Measurements from ENCODE around the gene HEMK1. TPM values are rescaled to one million over a fixed set of nuclear protein-coding genes. Genes with fewer than 3 reads are reported as not detected.

Gene HEMK1
- total RNA-seq, 2 experiments from 2014 or later: 12.4 to 14.6 TPM

GRCh38 chr3:50606596-50606995, 37.3 kb downstream of the HEMK1 start:
- Histone ChIP-seq H3K36me3 (ENCODE audit: insufficient read depth, low read length) (peaks cover 82% of the 10 kb centered on the region), H3K27ac (ENCODE audit: low read depth in 1 of 2, low read length in 2 of 2) (peak overlapping the region; percentile 51 to 86), H3K4me1 (ENCODE audit: insufficient read depth, low read length) (peaks cover 96% of the 10 kb centered on the region), H3K9me3 (ENCODE audit: control insufficient read depth in 1 of 2, insufficient read depth in 1 of 2, low read length in 2 of 2) (no peaks in the 10 kb centered on the region), H3K27me3 (ENCODE audit: control insufficient read depth in 1 of 2, insufficient read depth in 2 of 2, low read length in 2 of 2) (no peaks in the 10 kb centered on the region), H3K4me3 (ENCODE audit: low read length) (peak overlapping the region; percentile 87)
- no peaks in the 10 kb centered on the region for H3K27me3 Mint-ChIP-seq
- TF ChIP-seq, protein P1, sequence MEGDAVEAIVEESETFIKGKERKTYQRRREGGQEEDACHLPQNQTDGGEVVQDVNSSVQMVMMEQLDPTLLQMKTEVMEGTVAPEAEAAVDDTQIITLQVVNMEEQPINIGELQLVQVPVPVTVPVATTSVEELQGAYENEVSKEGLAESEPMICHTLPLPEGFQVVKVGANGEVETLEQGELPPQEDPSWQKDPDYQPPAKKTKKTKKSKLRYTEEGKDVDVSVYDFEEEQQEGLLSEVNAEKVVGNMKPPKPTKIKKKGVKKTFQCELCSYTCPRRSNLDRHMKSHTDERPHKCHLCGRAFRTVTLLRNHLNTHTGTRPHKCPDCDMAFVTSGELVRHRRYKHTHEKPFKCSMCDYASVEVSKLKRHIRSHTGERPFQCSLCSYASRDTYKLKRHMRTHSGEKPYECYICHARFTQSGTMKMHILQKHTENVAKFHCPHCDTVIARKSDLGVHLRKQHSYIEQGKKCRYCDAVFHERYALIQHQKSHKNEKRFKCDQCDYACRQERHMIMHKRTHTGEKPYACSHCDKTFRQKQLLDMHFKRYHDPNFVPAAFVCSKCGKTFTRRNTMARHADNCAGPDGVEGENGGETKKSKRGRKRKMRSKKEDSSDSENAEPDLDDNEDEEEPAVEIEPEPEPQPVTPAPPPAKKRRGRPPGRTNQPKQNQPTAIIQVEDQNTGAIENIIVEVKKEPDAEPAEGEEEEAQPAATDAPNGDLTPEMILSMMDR (IDR thresholded peaks at IDR 0.05): no peak
- H3K27ac Mint-ChIP-seq: peak overlapping the region; percentile 93
- peaks cover 74% of the 10 kb centered on the region for H3K36me3 Mint-ChIP-seq (ENCODE audit: low read depth)
- no peak for ATAC-seq (ENCODE audit: poor library complexity)
- H3K9me3 Mint-ChIP-seq: no peaks in the 10 kb centered on the region
- H3K4me1 Mint-ChIP-seq (ENCODE audit: low read depth): peaks cover 94% of the 10 kb centered on the region
- intact Hi-C loops (cut with DNase I, micrococcal nuclease): no loop called here
- peak in 7 of 14 experiments; percentile 38 to 66 (median 48) for DNase-seq
- ChIA-PET POLR2A (interaction anchor here (2.7 to 20.8 kb wide), 2 partner anchors 15 to 34 kb away, joined by 14 to 446 read pairs; partner anchors contain the start of genes C3orf18 and HEMK1), CTCF (interaction anchor here (0.8 to 9.5 kb wide), 3 partner anchors 10 to 34 kb away, joined by 3 to 114 read pairs (median 3); no protein-coding TSS in a partner anchor)
- H3K4me3 Mint-ChIP-seq: peak overlapping the region; percentile 76

DNA sequence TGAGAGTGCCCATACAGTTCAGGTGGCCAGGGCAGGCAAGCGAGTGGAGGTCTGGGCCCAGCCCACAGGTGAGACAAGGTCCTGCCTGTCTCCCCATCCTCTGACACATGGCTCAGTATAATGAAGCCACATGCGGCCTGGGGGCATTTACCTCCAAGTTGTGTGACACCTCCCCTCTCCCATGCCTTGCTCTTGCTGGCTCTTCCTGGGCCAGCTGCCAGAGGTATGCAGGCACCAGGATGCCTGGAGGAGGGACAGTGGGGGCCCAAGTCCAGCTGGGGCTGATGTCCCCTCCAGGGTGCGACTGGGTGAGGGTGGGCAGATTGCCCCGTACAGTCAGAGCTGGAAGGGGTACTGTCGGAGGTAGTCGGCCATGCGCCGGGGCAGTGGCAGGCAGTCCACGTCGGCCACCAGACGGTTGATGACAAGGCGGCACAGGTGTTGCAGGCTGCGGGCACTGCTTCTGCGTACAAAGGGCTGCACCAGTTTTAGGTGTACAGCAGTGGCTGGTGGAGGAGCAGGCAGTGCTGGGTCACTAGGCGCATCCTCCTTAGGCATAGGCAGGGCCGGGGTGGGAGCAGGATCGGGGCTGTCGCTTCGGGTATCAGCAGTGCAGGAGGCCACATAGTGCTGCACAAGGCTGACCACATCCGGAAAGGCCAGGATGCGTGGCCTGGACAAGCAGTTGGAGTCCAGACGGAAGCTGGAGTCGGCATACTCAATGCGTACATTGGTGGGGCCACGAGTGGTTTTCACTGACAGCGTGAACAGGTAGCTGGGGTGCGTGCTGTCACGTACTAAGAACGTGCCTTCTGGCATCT, 38.2 kb downstream of the HEMK1 start:
- Histone ChIP-seq H3K36me3 (ENCODE audit: insufficient read depth, low read length) (peaks cover 82% of the 10 kb centered on the region), H3K9me3 (ENCODE audit: control insufficient read depth in 1 of 2, insufficient read depth in 1 of 2, low read length in 2 of 2) (no peaks in the 10 kb centered on the region), H3K4me1 (ENCODE audit: insufficient read depth, low read length) (peaks cover 95% of the 10 kb centered on the region), H3K27ac (ENCODE audit: low read depth in 1 of 2, low read length in 2 of 2) (peak overlapping the region; percentile 51 to 86), H3K27me3 (ENCODE audit: control insufficient read depth in 1 of 2, insufficient read depth in 2 of 2, low read length in 2 of 2) (no peaks in the 10 kb centered on the region), H3K4me3 (ENCODE audit: low read length) (peak overlapping the region; percentile 87)
- TF ChIP-seq, protein P1 (IDR thresholded peaks at IDR 0.05): no peak
- ChIA-PET POLR2A (interaction anchor here (1.1 to 20.8 kb wide), 4 partner anchors 16 to 35 kb away, joined by 3 to 446 read pairs (median 10); partner anchors contain the start of genes C3orf18 and HEMK1), CTCF (interaction anchor here (1.3 to 9.7 kb wide), 3 partner anchors 9 to 37 kb away, joined by 3 to 234 read pairs (median 114); partner anchors contain the start of genes C3orf18 and HEMK1)
- H3K27ac Mint-ChIP-seq: peak overlapping the region; percentile 93
- H3K4me3 Mint-ChIP-seq: peak overlapping the region; percentile 96
- no peaks in the 10 kb centered on the region for H3K27me3 Mint-ChIP-seq
- intact Hi-C loops (cut with DNase I, micrococcal nuclease): no loop called here
- DNase-seq (no peak), ATAC-seq (ENCODE audit: poor library complexity) (no peak)
- H3K4me1 Mint-ChIP-seq (ENCODE audit: low read depth): peaks cover 92% of the 10 kb centered on the region
- H3K36me3 Mint-ChIP-seq (ENCODE audit: low read depth): peaks cover 74% of the 10 kb centered on the region
- H3K9me3 Mint-ChIP-seq: no peaks in the 10 kb centered on the region

DNA sequence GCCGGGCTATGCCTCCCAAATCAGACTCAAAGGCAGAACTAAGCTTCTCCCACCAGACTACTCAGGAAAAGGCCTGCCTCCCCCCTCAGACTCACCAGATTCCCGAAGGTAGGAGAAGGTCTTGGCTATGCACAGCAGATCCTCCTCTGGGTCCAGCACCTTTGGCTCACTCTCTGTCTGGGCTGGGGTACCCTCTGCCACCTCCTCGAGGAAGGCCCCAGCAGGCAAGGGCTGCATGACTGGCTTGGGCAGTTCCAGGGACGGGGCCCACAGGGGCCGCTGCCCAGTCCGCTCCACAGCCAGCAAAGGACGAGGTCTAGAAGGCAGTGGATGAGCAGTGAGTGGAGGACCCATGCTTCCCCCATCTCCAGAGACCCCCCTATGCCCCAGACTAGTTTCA, 39.0 kb downstream of the HEMK1 start:
- Mint-ChIP-seq H3K27ac (peak overlapping the region; percentile 93), H3K27me3 (no peaks in the 10 kb centered on the region), H3K36me3 (ENCODE audit: low read depth) (peaks cover 73% of the 10 kb centered on the region), H3K4me1 (ENCODE audit: low read depth) (peaks cover 89% of the 10 kb centered on the region), H3K9me3 (no peaks in the 10 kb centered on the region), H3K4me3 (peak overlapping the region; percentile 96)
- intact Hi-C loops (cut with DNase I, micrococcal nuclease): no loop called here
- Histone ChIP-seq H3K27ac (ENCODE audit: low read depth in 1 of 2, low read length in 2 of 2) (peak overlapping the region; percentile 51 to 61), H3K9me3 (ENCODE audit: control insufficient read depth in 1 of 2, insufficient read depth in 1 of 2, low read length in 2 of 2) (no peaks in the 10 kb centered on the region), H3K36me3 (ENCODE audit: insufficient read depth, low read length) (peaks cover 77% of the 10 kb centered on the region), H3K4me3 (ENCODE audit: low read length) (peak overlapping the region; percentile 87), H3K4me1 (ENCODE audit: insufficient read depth, low read length) (peaks cover 95% of the 10 kb centered on the region), H3K27me3 (ENCODE audit: control insufficient read depth in 1 of 2, insufficient read depth in 2 of 2, low read length in 2 of 2) (no peaks in the 10 kb centered on the region)
- DNase-seq (no peak), ATAC-seq (ENCODE audit: poor library complexity) (no peak)
- ChIA-PET CTCF (interaction anchor here (9.5 to 9.7 kb wide), 2 partner anchors 18 to 38 kb away, joined by 114 to 234 read pairs; partner anchors contain the start of genes C3orf18 and HEMK1), POLR2A (interaction anchor here (1.1 to 20.8 kb wide), 3 partner anchors 17 to 36 kb away, joined by 3 to 446 read pairs (median 5); partner anchors contain the start of genes C3orf18 and HEMK1)
- TF ChIP-seq, protein P1 (IDR thresholded peaks at IDR 0.05): no peak

All from CD4-positive, alpha-beta T cell (primary cell).